SK-N-SH treated with all-trans-retinoic acid at 6 μM for 48 hours (cell line): Measurements from ENCODE around the gene ANKRD55.

ENCODE experiments used
- ATAC-seq: fragments of 200-7000 bp; cut with Tn5 transposase; 3 replicates; pipeline ENCODE4 v1.9.1; 2020; ENCODE audit warnings: mild to moderate bottlenecking, moderate library complexity
- ARNTL ChIP-seq: fragments of 450-650 bp; formaldehyde crosslinking; IDR thresholded peaks from 2 replicates; pipeline ENCODE4 v1.5.0; 2020; ENCODE audit warnings: low read depth, mild to moderate bottlenecking, moderate library complexity, borderline replicate concordance
- BACH2 ChIP-seq: fragments of 250-450 bp; sonication (Bioruptor Pico); IDR thresholded peaks from 2 replicates; pipeline ENCODE4 v1.9.0; 2021; ENCODE audit warnings: mild to moderate bottlenecking, borderline replicate concordance
- CREB5 ChIP-seq: fragments of 250-450 bp; sonication (Bioruptor Pico); IDR thresholded peaks from 2 replicates; pipeline ENCODE4 v1.5.1; 2020; ENCODE audit warnings: low read depth, mild to moderate bottlenecking, moderate library complexity
- CSDC2 ChIP-seq: fragments of 250-450 bp; sonication (Bioruptor Pico); IDR thresholded peaks from 2 replicates; pipeline ENCODE4 v1.5.0; 2020; ENCODE audit warnings: mild to moderate bottlenecking, moderate library complexity
- ESRRG ChIP-seq: fragments of 250-450 bp; sonication (Bioruptor Pico); IDR thresholded peaks from 2 replicates; pipeline ENCODE4 v1.6.1; 2021; ENCODE audit warnings: mild to moderate bottlenecking
- ISL1 ChIP-seq: fragments of 250-450 bp; sonication (Bioruptor Pico); IDR thresholded peaks from 2 replicates; pipeline ENCODE4 v2.1.2; 2022; ENCODE audit warnings: mild to moderate bottlenecking, moderate library complexity
- OSR1 ChIP-seq: fragments of 250-450 bp; sonication (Bioruptor Pico); IDR thresholded peaks from 2 replicates; pipeline ENCODE4 v1.8.0; 2022; ENCODE audit warnings: moderate library complexity, mild to moderate bottlenecking, inconsistent platforms
- PPARA ChIP-seq: fragments of 250-450 bp; sonication (Bioruptor Pico); IDR thresholded peaks from 2 replicates; pipeline ENCODE4 v1.5.0; 2020; ENCODE audit warnings: mild to moderate bottlenecking, borderline replicate concordance
- RARB ChIP-seq: fragments of 250-450 bp; sonication (Bioruptor Pico); IDR thresholded peaks from 2 replicates; pipeline ENCODE4 v1.8.0; 2021; ENCODE audit warnings: mild to moderate bottlenecking, moderate library complexity
- SNAI2 ChIP-seq: fragments of 250-450 bp; sonication (Bioruptor Pico); IDR thresholded peaks from 2 replicates; pipeline ENCODE4 v1.5.0; 2020; ENCODE audit warnings: mild to moderate bottlenecking, moderate library complexity
- TOX ChIP-seq: fragments of 250-450 bp; sonication (Bioruptor Pico); IDR thresholded peaks from 2 replicates; pipeline ENCODE4 v1.8.0; 2021; ENCODE audit warnings: mild to moderate bottlenecking, moderate library complexity, borderline replicate concordance
- ZC3H10 ChIP-seq: fragments of 250-450 bp; sonication (Bioruptor Pico); IDR thresholded peaks from 2 replicates; pipeline ENCODE4 v1.5.1; 2021; ENCODE audit warnings: mild to moderate bottlenecking, moderate library complexity
- ZFP3 ChIP-seq: fragments of 250-450 bp; sonication (Bioruptor Pico); IDR thresholded peaks from 2 replicates; pipeline ENCODE4 v1.5.0; 2020; ENCODE audit warnings: mild to moderate bottlenecking, moderate library complexity
- ZNF8 ChIP-seq: fragments of 450-650 bp; formaldehyde crosslinking; IDR thresholded peaks from 2 replicates; pipeline ENCODE4 v1.5.0; 2020; ENCODE audit warnings: mild to moderate bottlenecking, moderate library complexity
- TF ChIP-seq, protein P1 (sequence below): fragments of 250-450 bp; sonication (Bioruptor Pico); IDR thresholded peaks from 2 replicates; pipeline ENCODE4 v1.8.0; 2020; ENCODE audit warnings: mild to moderate bottlenecking, moderate library complexity, borderline replicate concordance
- TF ChIP-seq, protein P2 (sequence below): fragments of 250-450 bp; sonication (Bioruptor Pico); IDR thresholded peaks from 2 replicates; pipeline ENCODE4 v1.8.0; 2021; ENCODE audit warnings: low read depth, mild to moderate bottlenecking, moderate library complexity, borderline replicate concordance
- TF ChIP-seq, protein P3 (sequence below): fragments of 250-450 bp; sonication (Bioruptor Pico); IDR thresholded peaks from 2 replicates; pipeline ENCODE4 v1.5.0; 2020; ENCODE audit warnings: mild to moderate bottlenecking, moderate library complexity
- TF ChIP-seq, protein P4 (sequence below): fragments of 250-450 bp; sonication (Bioruptor Pico); IDR thresholded peaks from 2 replicates; pipeline ENCODE4 v1.5.1; 2021; ENCODE audit warnings: mild to moderate bottlenecking, moderate library complexity

Gene ANKRD55

DNA sequence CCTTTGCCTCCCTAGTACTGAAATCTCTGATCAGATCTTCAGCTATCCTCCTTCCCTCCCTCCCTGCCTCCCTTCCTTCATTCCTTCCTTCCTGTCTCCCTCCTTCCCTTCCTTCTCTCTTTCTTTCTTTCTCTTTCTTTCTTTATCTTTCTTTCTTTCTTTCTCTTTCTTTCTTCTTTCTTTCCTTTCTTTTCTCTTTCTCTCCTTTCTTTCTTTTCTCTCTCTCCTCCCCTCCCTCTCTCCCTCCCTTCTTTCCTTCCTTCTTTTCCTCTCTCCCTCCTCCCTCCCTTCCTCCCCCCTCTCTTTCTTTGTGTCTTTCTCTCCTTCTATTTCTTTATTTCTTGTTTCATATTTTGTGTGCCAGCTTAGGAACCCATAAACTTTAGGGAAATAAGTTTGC, 23.9 kb upstream of the ANKRD55 start (continued):
- TF ChIP-seq, protein P1, sequence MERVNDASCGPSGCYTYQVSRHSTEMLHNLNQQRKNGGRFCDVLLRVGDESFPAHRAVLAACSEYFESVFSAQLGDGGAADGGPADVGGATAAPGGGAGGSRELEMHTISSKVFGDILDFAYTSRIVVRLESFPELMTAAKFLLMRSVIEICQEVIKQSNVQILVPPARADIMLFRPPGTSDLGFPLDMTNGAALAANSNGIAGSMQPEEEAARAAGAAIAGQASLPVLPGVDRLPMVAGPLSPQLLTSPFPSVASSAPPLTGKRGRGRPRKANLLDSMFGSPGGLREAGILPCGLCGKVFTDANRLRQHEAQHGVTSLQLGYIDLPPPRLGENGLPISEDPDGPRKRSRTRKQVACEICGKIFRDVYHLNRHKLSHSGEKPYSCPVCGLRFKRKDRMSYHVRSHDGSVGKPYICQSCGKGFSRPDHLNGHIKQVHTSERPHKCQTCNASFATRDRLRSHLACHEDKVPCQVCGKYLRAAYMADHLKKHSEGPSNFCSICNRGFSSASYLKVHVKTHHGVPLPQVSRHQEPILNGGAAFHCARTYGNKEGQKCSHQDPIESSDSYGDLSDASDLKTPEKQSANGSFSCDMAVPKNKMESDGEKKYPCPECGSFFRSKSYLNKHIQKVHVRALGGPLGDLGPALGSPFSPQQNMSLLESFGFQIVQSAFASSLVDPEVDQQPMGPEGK (CRISPR knock-in tag), result no peak
- no peak for TF ChIP-seq ZFP3 (CRISPR knock-in tag)
- TF ChIP-seq OSR1 (CRISPR knock-in tag), result no peak
- TF ChIP-seq CSDC2 (CRISPR knock-in tag), result no peak
- TF ChIP-seq, protein P2, sequence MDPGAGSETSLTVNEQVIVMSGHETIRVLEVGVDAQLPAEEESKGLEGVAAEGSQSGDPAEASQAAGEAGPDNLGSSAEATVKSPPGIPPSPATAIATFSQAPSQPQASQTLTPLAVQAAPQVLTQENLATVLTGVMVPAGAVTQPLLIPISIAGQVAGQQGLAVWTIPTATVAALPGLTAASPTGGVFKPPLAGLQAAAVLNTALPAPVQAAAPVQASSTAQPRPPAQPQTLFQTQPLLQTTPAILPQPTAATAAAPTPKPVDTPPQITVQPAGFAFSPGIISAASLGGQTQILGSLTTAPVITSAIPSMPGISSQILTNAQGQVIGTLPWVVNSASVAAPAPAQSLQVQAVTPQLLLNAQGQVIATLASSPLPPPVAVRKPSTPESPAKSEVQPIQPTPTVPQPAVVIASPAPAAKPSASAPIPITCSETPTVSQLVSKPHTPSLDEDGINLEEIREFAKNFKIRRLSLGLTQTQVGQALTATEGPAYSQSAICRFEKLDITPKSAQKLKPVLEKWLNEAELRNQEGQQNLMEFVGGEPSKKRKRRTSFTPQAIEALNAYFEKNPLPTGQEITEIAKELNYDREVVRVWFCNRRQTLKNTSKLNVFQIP (CRISPR knock-in tag), result no peak
- no peak for TF ChIP-seq TOX
- TF ChIP-seq ZC3H10, result no peak
- no peak for TF ChIP-seq ESRRG (CRISPR knock-in tag)
- TF ChIP-seq, all 23 proteins: peak for 0

GRCh38 chr5:56255502-56255901, 22.4 kb upstream of the ANKRD55 start:
- ATAC-seq, result no peak
- TF ChIP-seq ZFP3 (CRISPR knock-in tag), result no peak
- no peak for TF ChIP-seq ZNF8 (CRISPR knock-in tag)
- TF ChIP-seq, protein P3, sequence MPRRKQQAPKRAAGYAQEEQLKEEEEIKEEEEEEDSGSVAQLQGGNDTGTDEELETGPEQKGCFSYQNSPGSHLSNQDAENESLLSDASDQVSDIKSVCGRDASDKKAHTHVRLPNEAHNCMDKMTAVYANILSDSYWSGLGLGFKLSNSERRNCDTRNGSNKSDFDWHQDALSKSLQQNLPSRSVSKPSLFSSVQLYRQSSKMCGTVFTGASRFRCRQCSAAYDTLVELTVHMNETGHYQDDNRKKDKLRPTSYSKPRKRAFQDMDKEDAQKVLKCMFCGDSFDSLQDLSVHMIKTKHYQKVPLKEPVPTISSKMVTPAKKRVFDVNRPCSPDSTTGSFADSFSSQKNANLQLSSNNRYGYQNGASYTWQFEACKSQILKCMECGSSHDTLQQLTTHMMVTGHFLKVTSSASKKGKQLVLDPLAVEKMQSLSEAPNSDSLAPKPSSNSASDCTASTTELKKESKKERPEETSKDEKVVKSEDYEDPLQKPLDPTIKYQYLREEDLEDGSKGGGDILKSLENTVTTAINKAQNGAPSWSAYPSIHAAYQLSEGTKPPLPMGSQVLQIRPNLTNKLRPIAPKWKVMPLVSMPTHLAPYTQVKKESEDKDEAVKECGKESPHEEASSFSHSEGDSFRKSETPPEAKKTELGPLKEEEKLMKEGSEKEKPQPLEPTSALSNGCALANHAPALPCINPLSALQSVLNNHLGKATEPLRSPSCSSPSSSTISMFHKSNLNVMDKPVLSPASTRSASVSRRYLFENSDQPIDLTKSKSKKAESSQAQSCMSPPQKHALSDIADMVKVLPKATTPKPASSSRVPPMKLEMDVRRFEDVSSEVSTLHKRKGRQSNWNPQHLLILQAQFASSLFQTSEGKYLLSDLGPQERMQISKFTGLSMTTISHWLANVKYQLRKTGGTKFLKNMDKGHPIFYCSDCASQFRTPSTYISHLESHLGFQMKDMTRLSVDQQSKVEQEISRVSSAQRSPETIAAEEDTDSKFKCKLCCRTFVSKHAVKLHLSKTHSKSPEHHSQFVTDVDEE (CRISPR knock-in tag), result no peak
- TF ChIP-seq CSDC2 (CRISPR knock-in tag), result no peak
- TF ChIP-seq, protein P4, sequence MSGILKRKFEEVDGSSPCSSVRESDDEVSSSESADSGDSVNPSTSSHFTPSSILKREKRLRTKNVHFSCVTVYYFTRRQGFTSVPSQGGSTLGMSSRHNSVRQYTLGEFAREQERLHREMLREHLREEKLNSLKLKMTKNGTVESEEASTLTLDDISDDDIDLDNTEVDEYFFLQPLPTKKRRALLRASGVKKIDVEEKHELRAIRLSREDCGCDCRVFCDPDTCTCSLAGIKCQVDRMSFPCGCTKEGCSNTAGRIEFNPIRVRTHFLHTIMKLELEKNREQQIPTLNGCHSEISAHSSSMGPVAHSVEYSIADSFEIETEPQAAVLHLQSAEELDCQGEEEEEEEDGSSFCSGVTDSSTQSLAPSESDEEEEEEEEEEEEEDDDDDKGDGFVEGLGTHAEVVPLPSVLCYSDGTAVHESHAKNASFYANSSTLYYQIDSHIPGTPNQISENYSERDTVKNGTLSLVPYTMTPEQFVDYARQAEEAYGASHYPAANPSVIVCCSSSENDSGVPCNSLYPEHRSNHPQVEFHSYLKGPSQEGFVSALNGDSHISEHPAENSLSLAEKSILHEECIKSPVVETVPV (CRISPR knock-in tag), result no peak

- no peak for ATAC-seq
- TF ChIP-seq SNAI2 (CRISPR knock-in tag) (no peak), PPARA (no peak), RARB (no peak), ISL1 (CRISPR knock-in tag) (no peak), BACH2 (CRISPR knock-in tag) (no peak), ARNTL (CRISPR knock-in tag) (no peak), ESRRG (CRISPR knock-in tag) (no peak), TOX (no peak), CREB5 (CRISPR knock-in tag) (no peak), CSDC2 (CRISPR knock-in tag) (no peak)
- TF ChIP-seq, protein P3 (CRISPR knock-in tag), result no peak
Measured at GRCh38 chr5:56253924-56254323, 20.8 kb upstream of the ANKRD55 start.
